ENCODE results near the gene DEPDC1B. TPM values are rescaled to one million over a fixed set of nuclear protein-coding genes. Genes with fewer than 3 reads are reported as not detected.

The DEPDC1B gene
- total and polyA plus RNA-seq, 4 donors, result 0.55 to 3.1 (median 0.70) TPM

GRCh38 chr5:60727033-60727679, 27.2 kb upstream of the DEPDC1B start:
- no peak for TF ChIP-seq CTCF (IDR thresholded peaks at IDR 0.05; ENCODE audit: control extremely low read depth, extremely low read depth)
- no peaks in the 10 kb centered on the region for H3K4me1 ChIP-seq (ENCODE audit: control insufficient read depth in 5 of 5, insufficient read depth in 5 of 5, low read length in 5 of 5)
- no peak overlapping the region for H3K27ac ChIP-seq (ENCODE audit: low read depth in 1 of 2, low read length in 1 of 2)
- no peak overlapping the region for H3K9ac ChIP-seq (ENCODE audit: insufficient read depth in 1 of 2, low read length in 2 of 2)
- 90 to 92% methylated on average over 1 of the region's 1 CpG for WGBS, 2 donors
- DNase-seq (no peak), ATAC-seq (ENCODE audit: insufficient read depth, low FRiP score) (no peak)
- H3K4me3 ChIP-seq, result no peak overlapping the region
- no peaks in the 10 kb centered on the region for H3K36me3 ChIP-seq (ENCODE audit: control insufficient read depth in 4 of 4, insufficient read depth in 4 of 4, low read length in 4 of 4)
- H3K27me3 ChIP-seq (ENCODE audit: control insufficient read depth in 3 of 3, insufficient read depth in 3 of 3, low read length in 2 of 3), result no peaks in the 10 kb centered on the region
- no peaks in the 10 kb centered on the region for H3K9me3 ChIP-seq (ENCODE audit: control insufficient read depth in 4 of 4, insufficient read depth in 3 of 4, low read length in 3 of 4)

- DNase-seq, result no peak
- 70 to 75% methylated on average over 2 of the region's 2 CpGs for WGBS, 2 donors
- Histone ChIP-seq H3K36me3 (ENCODE audit: control insufficient read depth in 4 of 4, insufficient read depth in 4 of 4, low read length in 4 of 4) (no peaks in the 10 kb centered on the region), H3K9ac (ENCODE audit: insufficient read depth in 1 of 2, low read length in 2 of 2) (no peak overlapping the region), H3K27me3 (ENCODE audit: control insufficient read depth in 3 of 3, insufficient read depth in 3 of 3, low read length in 2 of 3) (no peaks in the 10 kb centered on the region), H3K9me3 (ENCODE audit: control insufficient read depth in 4 of 4, insufficient read depth in 3 of 4, low read length in 3 of 4) (no peaks in the 10 kb centered on the region), H3K27ac (ENCODE audit: low read depth in 1 of 2, low read length in 1 of 2) (no peak overlapping the region), H3K4me3 (no peak overlapping the region), H3K4me1 (ENCODE audit: control insufficient read depth in 5 of 5, insufficient read depth in 5 of 5, low read length in 5 of 5) (no peaks in the 10 kb centered on the region)
- TF ChIP-seq CTCF (IDR thresholded peaks at IDR 0.05; ENCODE audit: control extremely low read depth, extremely low read depth), result no peak
- no peak for ATAC-seq (ENCODE audit: insufficient read depth, low FRiP score)
Observed at GRCh38 chr5:60724126-60724525, 24.2 kb upstream of the DEPDC1B start.

- DNase-seq (peak in 2 of 3 donors; percentile 8 to 13), ATAC-seq (ENCODE audit: insufficient read depth, low FRiP score) (no peak)
- Histone ChIP-seq H3K4me1 (ENCODE audit: control insufficient read depth in 5 of 5, insufficient read depth in 5 of 5, low read length in 5 of 5) (no peaks in the 10 kb centered on the region), H3K27me3 (ENCODE audit: control insufficient read depth in 3 of 3, insufficient read depth in 3 of 3, low read length in 2 of 3) (no peaks in the 10 kb centered on the region), H3K36me3 (ENCODE audit: control insufficient read depth in 4 of 4, insufficient read depth in 4 of 4, low read length in 4 of 4) (no peaks in the 10 kb centered on the region), H3K9ac (ENCODE audit: insufficient read depth in 1 of 2, low read length in 2 of 2) (no peak overlapping the region), H3K9me3 (ENCODE audit: control insufficient read depth in 4 of 4, insufficient read depth in 3 of 4, low read length in 3 of 4) (no peaks in the 10 kb centered on the region), H3K4me3 (no peak overlapping the region), H3K27ac (ENCODE audit: low read depth in 1 of 2, low read length in 1 of 2) (no peak overlapping the region)
- 66 to 85% methylated on average over 6 of the region's 6 CpGs for WGBS, 2 donors
- no peak for TF ChIP-seq CTCF (IDR thresholded peaks at IDR 0.05; ENCODE audit: control extremely low read depth, extremely low read depth)
Observed at GRCh38 chr5:60722416-60722815, 22.4 kb upstream of the DEPDC1B start.

GRCh38 chr5:60719329-60719728, 19.4 kb upstream of the DEPDC1B start:
- Histone ChIP-seq H3K27ac (ENCODE audit: low read depth in 1 of 2, low read length in 1 of 2) (no peak overlapping the region), H3K9ac (ENCODE audit: insufficient read depth in 1 of 2, low read length in 2 of 2) (no peak overlapping the region), H3K4me3 (no peak overlapping the region), H3K27me3 (ENCODE audit: control insufficient read depth in 3 of 3, insufficient read depth in 3 of 3, low read length in 2 of 3) (no peaks in the 10 kb centered on the region), H3K4me1 (ENCODE audit: control insufficient read depth in 5 of 5, insufficient read depth in 5 of 5, low read length in 5 of 5) (no peaks in the 10 kb centered on the region), H3K9me3 (ENCODE audit: control insufficient read depth in 4 of 4, insufficient read depth in 3 of 4, low read length in 3 of 4) (peaks cover 0 to 3% (median 0%) of the 10 kb centered on the region in 4 donors), H3K36me3 (ENCODE audit: control insufficient read depth in 4 of 4, insufficient read depth in 4 of 4, low read length in 4 of 4) (no peaks in the 10 kb centered on the region)
- DNase-seq (no peak), ATAC-seq (ENCODE audit: insufficient read depth, low FRiP score) (no peak)
- TF ChIP-seq CTCF (IDR thresholded peaks at IDR 0.05; ENCODE audit: control extremely low read depth, extremely low read depth), result no peak

Measured in lung (tissue), 12 donors.